Omental fat pad (tissue), 4 donors: ENCODE data around the gene SPATA21. TPM values are rescaled to one million over a fixed set of nuclear protein-coding genes. Genes with fewer than 3 reads are reported as not detected.

ENCODE experiments used
- ATAC-seq: fragments of 150-250 bp; one replicate; pipeline ENCODE4 v1.9.1; 2016; ENCODE audit warnings: mild to moderate bottlenecking, moderate library complexity; ENCODE audit not compliant: low FRiP score
- DNase-seq: peaks from one replicate; pipeline ENCODE4 v3.0.0-alpha.2; 2019; ENCODE audit warnings: low spot score
- total RNA-seq, 4 donors: library from RNA; depleted of rRNA; stranded (reverse); fragments of >200 nt; gene quantifications; one replicate each; pipeline ENCODE4 v1.1.0, GENCODE V29; 2016
- TF ChIP-seq, protein P1 (sequence below), 3 donors: fragments of 450-650 bp; IDR thresholded peaks; one replicate each; pipeline ENCODE4 v1.5.1; 2016 to 2017; ENCODE audit warnings: antibody characterized with exemption in 3 of 3, mild to moderate bottlenecking in 3 of 3, moderate library complexity in 2 of 3

The SPATA21 gene
- total RNA-seq, 4 donors from 2014 or later = not detected

DNA sequence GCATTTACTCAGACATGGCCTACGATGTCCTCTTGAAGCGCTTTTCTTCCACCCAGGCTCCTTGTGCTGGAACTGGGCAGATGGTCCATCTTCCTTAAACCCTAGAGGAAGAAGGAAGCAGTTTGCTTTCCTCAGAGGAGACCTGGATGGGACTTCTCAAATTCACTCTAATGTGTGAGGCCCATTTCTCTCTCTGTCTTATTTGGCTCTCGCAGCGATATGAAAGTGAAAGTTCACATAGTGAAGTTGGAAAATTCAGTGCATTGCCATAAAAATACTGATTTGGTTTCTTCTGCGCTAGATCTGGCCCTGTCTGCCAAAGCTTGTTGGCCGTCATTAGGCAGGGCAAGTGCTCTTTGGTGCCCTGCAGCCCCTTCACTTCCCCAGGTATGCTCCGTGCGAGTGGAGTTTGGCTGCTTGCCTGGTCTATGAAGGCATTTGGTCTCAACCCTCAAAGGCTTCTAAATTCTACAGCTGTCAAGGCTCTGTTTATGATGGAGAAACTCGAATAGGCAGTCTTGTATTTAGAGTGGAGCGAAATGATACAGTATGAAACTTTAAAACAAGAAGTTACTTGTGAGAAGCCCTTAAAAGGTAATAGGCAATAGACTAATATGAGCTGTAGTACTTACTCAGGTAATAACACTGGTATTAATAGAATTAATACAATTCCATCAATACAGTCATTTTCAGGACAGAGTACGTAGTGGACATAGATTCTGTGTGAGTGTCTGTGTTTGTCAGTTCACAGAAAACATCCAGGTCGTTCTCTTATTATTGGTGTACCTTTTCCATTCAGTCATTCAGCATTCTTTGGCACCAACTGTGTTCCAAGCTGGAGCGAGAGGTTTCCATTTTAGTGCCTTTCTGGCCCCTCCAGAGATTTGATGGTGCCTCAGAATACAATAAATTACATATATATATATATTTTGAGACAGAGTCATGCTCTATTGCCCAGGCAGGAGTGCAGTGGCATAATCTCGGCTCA lies 49.7 kb downstream of the SPATA21 start:
- DNase-seq (no peak), ATAC-seq (peak; percentile 35)
- TF ChIP-seq, protein P1, sequence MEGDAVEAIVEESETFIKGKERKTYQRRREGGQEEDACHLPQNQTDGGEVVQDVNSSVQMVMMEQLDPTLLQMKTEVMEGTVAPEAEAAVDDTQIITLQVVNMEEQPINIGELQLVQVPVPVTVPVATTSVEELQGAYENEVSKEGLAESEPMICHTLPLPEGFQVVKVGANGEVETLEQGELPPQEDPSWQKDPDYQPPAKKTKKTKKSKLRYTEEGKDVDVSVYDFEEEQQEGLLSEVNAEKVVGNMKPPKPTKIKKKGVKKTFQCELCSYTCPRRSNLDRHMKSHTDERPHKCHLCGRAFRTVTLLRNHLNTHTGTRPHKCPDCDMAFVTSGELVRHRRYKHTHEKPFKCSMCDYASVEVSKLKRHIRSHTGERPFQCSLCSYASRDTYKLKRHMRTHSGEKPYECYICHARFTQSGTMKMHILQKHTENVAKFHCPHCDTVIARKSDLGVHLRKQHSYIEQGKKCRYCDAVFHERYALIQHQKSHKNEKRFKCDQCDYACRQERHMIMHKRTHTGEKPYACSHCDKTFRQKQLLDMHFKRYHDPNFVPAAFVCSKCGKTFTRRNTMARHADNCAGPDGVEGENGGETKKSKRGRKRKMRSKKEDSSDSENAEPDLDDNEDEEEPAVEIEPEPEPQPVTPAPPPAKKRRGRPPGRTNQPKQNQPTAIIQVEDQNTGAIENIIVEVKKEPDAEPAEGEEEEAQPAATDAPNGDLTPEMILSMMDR (IDR thresholded peaks at IDR 0.05) = no peak

GRCh38 chr1:16386454-16387113 lies 50.6 kb downstream of the SPATA21 start:
- ATAC-seq = peak; percentile 63
- TF ChIP-seq, protein P1 (IDR thresholded peaks at IDR 0.05) = no peak
- no peak for DNase-seq

- ATAC-seq (no peak), DNase-seq (no peak)
- TF ChIP-seq, protein P1 (IDR thresholded peaks at IDR 0.05) = no peak
Observed at GRCh38 chr1:16385659-16386453, 51.4 kb downstream of the SPATA21 start.

- ATAC-seq (no peak), DNase-seq (no peak)
- TF ChIP-seq, protein P1 (IDR thresholded peaks at IDR 0.05) = no peak
Observed at GRCh38 chr1:16383888-16384287, 53.3 kb downstream of the SPATA21 start.

DNA sequence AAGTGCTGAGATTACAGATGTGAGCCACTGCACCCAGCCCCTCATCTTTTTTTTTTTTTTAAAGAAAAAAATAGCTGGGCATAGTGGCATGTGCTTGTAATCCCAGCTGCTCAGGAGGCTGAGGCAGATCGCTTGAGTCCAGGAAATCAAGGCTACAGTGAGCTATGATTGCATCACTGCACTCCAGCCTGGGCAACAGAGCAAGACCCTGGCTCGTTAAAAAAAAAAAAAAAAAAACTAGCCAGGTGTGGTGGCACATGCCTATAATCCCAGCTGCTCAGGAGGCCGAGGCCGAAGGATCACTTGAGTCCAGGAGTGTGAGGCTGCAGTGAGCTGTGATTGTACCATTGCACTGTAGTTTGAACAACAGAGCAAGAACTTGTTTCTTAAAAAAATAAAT lies 56.4 kb downstream of the SPATA21 start:
- DNase-seq (no peak), ATAC-seq (no peak)
- TF ChIP-seq, protein P1 (IDR thresholded peaks at IDR 0.05) = no peak

DNA sequence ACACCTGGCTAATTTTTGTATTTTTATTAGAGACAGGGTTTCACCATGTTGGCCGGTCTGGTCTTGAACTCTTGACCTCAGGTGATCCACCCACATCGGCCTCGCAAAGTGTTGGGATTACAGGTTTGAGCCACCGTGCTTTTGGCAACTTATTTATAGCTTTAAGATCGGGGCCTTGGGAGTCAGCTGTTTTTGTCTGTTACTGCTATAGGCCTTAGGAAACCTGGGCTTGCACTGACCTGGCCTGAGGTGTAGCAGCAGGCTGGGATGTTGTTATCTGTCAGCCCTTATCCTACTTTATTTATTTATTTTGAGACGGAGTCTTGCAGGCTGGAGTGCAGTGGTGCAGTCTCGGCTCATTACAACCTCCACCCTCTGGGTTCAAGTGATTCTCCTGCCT lies 58.8 kb downstream of the SPATA21 start:
- TF ChIP-seq, protein P1 (IDR thresholded peaks at IDR 0.05) = no peak
- DNase-seq (no peak), ATAC-seq (no peak)
